ENCODE results near the gene WDR45. TPM values are rescaled to one million over a fixed set of nuclear protein-coding genes. Genes with fewer than 3 reads are reported as not detected.

Gene WDR45
- total and polyA plus RNA-seq, 8 donors: 34.9 to 121 (median 47.0) TPM

DNA sequence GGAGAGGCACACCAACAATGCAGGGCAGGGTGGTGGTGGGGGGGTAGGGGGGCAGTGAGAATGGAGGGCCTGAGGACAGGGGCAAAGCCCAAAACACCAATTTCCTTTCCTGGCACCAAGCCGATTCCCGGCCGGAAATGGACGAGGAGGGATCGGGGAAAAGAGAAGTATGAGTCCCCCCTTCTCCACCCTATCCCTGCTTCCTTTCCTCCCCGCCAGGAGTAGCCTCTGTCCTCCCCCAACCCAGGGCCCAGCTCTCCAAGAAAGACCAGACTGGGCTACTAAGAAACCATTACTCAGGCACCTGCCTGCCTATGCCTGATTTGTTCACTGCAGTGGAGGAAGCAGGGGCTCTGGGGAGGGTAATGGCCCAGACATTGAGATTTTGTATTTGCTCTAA, 20.5 kb downstream of the WDR45 start:
- FAIRE-seq (no peak), DNase-seq (no peak), ATAC-seq (peak; percentile 33 to 48 (median 41))
- Histone ChIP-seq H3K36me3 (no peaks in the 10 kb centered on the region), H3K4me1 (peaks cover 0 to 3% (median 0%) of the 10 kb centered on the region in 3 donors), H3K27me3 (no peaks in the 10 kb centered on the region), H3K4me3 (peak overlapping the region in 3 of 4 donors; percentile 7 to 41 (median 38)), H3K27ac (peak overlapping the region; percentile 45 to 73 (median 66)), H3K9me3 (no peaks in the 10 kb centered on the region)
- WGBS, 2 donors: 3 to 31% methylated on average over 3 to 6 of the region's 6 CpGs
- intact Hi-C loops (cut with DNase I): no loop called here
- no peak for TF ChIP-seq CTCF (IDR thresholded peaks at IDR 0.05)

DNA sequence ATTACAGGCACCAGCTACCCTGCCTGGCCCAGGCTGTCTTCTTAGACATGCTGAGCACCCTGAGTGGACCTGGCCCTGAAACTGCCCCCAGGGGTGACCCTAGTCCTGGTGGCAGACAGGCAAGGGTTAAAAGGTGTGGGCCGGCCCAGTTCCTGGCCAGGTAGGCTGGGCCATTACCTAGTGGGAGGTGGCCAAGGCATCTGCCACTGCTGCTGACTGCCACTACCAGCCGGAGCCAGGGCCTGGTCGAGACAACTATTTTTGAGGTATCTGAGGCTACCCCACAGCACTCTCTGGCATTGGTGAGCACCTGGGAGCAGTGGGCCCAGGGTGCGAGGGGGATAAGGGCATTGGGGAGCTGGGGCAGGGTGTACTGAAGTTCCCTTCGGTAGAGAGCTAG, 20.9 kb downstream of the WDR45 start, which contains the start of gene CCDC120:
Gene CCDC120, plus strand, starts transcription at position 206 of the 400 bp plus-strand sequence. CDS start 3,043 bp downstream, outside the sequence.
- Histone ChIP-seq H3K9me3 (no peaks in the 10 kb centered on the region), H3K4me3 (peak within 1 kb of the TSS in 3 of 4 donors; percentile 7 to 41 (median 38)), H3K27ac (peak within 1 kb of the TSS; percentile 45 to 73 (median 66)), H3K27me3 (no peaks in the 10 kb centered on the region), H3K36me3 (no peaks in the 10 kb centered on the region), H3K4me1 (peaks cover 0 to 3% (median 0%) of the 10 kb centered on the region in 3 donors)
- intact Hi-C loops (cut with DNase I): no loop called here
- peak in 5 of 6 donors; percentile 54 to 87 (median 61) for DNase-seq
- ATAC-seq: peak; percentile 89 to 96 (median 94)
- FAIRE-seq: no peak
- WGBS, 2 donors: 4 to 42% methylated on average over 5 of the region's 5 CpGs
- TF ChIP-seq CTCF (IDR thresholded peaks at IDR 0.05): no peak

GRCh38 chrX:49054073-49054762, 25.5 kb downstream of the WDR45 start:
- WGBS, 2 donors: 73 to 91% methylated on average over 5 of the region's 5 CpGs
- Histone ChIP-seq H3K9me3 (no peaks in the 10 kb centered on the region), H3K4me3 (peak overlapping the region in 3 of 4 donors; percentile 26 to 56 (median 47)), H3K36me3 (no peaks in the 10 kb centered on the region), H3K27me3 (no peaks in the 10 kb centered on the region), H3K4me1 (no peaks in the 10 kb centered on the region), H3K27ac (peak overlapping the region; percentile 61 to 71 (median 67))
- intact Hi-C loops (cut with DNase I): no loop called here
- FAIRE-seq (no peak), ATAC-seq (no peak), DNase-seq (no peak)
- no peak for TF ChIP-seq CTCF (IDR thresholded peaks at IDR 0.05)

DNA sequence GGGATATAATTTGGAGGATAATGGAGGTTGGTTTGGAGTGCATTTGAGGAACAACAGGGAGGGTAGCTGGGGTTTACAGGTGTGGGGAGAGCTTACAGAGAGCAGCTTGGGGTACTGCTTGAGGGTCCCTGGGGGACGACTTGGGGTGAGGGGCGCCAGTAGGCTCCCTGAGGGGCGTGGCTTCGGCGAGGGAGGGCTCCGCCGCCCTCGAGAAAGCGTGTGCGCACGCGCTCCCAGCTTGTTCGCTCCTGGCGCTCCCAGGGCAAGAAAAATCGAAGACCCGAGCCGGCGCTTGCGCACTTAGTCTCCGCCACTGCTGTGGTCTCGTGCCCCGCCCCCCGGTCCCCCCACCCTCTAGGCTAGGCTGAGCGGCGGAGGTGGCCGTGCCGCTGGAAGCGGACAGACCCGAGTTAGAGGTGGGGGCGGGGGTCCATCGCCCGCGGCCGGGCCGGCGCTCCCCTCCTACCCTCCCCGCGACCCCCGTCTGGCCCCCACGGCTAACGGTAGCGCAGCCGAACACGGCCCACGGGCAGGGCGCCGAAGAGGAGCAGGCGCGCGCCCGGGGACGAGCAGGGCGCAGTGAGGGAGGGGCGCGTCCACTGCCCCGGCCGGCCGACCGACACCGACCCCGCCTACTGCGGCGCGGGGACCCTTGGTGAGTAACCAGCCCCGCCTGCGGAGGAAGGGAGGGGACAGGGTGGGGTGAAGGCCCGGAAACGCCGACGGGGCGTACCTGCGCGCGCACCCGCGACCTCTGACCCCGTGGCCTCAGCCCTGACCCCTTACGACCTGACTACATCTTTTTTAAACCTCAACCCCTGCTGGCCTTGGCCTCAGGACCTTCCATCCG, 26.2 kb downstream of the WDR45 start:
- TF ChIP-seq CTCF (IDR thresholded peaks at IDR 0.05): no peak
- FAIRE-seq (no peak), ATAC-seq (peak; percentile 81 to 87 (median 84)), DNase-seq (peak; percentile 54 to 84 (median 68))
- Histone ChIP-seq H3K27ac (peak overlapping the region; percentile 61 to 71 (median 67)), H3K4me1 (no peaks in the 10 kb centered on the region), H3K27me3 (no peaks in the 10 kb centered on the region), H3K9me3 (no peaks in the 10 kb centered on the region), H3K36me3 (no peaks in the 10 kb centered on the region), H3K4me3 (peak overlapping the region in 3 of 4 donors; percentile 26 to 56 (median 47))
- 1 to 33% methylated on average over 41 to 76 of the region's 79 CpGs for WGBS, 2 donors
- intact Hi-C loops (cut with DNase I): no loop called here

Measured in pancreas (tissue), 10 donors.